CD4-positive, alpha-beta T cell treated with Interleukin-17A for 4 hours (primary cell): Measurements from ENCODE around the gene GAP43.

Experiments
- DNase-seq: peaks from one replicate; pipeline ENCODE4 v3.0.0-alpha.2; 2020; ENCODE audit warnings: mixed read lengths

The GAP43 gene

DNA sequence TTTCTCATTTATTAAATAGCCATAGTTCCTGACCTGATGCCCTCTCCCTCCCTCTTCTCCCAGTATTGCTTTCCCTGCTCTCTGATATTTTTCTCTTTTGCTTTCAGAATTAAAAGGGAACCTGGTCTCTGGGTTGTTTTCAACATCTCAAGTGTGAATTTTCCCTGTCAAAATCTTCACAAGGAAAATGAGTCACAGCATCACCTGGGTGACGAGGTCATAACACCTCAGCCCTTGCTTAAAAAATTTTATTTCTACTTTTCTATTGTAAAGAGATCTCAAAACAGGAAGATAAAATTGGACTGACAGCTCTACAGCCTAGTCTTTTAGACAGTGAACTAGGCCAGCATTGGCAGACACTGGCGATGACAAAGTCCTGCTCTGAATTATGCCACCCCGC lies 40.1 kb downstream of the GAP43 start:
- DNase-seq = no peak

DNA sequence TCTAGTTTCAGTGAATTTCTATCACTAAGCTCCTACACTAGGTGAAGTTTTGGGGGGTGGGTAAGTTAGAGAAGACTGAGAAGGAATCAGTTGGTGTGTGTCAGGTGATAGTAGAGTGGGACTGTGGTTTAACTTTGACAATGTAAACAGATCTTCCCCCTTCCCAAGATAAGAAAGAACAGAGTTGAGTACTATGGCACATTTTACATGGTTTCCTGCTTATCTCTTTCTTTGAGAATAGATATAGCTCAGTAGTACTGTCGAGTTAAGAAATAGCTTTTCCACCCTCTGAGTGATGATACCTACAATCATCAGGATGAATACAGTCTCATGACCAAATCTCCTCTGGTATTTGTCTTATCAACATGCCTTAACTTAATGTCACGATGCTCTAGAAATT lies 42.8 kb downstream of the GAP43 start:
- DNase-seq = no peak

DNA sequence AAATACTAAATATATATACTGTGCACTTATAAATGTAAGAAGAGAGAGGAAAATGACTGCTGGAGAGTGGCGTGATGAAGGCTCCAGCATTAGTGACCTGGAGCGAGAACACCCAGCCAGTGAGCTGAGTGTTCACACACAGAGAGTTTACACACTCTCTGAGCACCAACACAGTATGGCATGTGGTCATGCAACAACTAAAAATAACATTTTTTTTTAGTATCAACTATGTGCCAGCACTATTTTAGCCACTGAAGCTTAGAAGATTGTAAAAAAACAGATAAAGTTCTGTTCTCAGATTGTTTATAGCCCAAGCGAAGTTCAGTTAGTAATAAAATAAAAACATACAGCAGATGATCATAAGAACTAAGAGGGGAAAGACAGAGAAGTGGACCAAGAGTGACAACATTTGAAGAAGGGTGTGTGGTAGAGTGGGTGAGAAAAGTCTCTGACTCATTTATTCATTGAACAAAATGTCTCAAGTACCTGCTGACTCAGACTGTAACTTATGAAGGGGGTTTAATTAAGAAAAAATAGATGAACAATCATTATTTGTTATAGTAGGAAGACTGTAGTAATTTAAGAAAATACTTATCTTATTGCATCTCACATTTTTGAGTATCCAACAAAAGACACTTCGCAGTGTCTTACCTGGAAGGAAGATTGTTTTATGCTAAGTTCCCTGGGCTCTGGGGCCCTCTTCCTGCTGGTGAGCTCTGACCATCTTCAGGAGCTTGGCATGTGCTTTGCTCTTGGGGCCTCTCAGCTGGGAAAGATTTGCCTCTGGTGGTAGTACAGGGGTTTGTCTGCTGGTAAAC lies 43.8 kb downstream of the GAP43 start:
- no peak for DNase-seq

DNA sequence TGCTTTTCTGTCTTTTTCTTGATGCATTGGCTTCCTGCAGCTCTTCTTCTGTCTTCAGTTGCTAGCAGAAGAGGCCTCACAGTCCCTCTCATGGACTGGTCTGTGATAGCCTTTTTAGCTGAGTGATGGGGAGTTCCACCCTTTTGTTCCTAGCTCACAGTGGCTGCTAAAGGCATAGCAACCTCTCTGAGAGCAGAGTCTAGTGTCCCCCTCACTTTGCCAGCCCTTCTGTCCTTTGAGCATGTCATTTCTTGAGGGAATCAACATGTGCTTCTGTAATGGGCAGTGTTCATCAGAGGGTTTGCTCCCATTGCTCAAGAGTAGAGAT lies 44.4 kb downstream of the GAP43 start:
- no peak for DNase-seq

DNA sequence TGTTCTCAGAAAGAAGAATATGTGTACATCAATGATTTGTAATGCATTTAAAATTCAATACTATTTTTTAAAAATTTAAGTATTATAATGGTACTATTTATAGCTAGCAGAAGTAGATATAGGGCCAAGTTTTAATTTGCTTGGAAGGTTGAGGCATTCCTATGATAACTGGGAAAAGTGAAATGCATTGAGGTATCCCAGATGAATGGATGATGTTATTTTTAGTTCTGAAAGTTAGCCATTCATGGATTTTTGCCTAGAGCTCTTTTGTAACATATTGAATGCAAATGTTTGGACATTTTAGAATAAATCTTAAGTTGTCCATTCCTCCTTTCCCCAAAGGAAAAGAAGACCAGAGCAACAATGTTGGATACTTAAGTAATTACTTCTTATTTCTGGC lies 47.6 kb downstream of the GAP43 start:
- no peak for DNase-seq

DNA sequence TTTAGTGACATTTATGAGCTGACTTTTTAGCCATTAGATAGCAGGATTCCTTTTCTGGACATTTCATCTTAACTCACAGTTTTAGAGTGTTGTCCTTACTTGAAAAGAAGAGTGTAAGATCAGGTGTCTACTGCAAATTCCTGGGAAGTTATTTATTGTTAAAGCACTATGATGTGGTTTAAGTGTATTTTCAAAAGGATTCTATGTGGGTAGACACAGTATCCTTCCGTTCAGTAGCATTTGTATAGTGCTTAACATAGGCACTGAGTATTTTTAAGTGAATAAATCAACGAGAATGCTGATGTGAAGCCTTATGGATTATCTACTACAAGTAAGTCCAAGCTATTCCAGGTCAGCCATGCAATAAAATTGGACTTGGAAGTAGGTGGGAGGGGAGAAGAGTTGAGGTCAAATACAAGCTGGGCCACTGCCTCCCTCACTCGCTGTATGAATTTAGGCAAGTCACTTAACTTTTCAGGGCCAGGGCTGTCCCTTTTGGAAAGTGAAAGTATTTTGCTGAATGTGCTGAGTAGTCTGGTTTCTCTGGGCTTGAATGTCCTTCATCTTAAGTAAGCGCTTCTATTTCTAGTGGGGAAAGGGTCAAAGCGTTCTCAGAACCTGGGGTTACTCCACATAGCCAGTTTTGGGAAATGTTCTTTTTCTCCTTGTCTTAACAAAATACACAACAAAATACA lies 48.6 kb downstream of the GAP43 start:
- no peak for DNase-seq

DNA sequence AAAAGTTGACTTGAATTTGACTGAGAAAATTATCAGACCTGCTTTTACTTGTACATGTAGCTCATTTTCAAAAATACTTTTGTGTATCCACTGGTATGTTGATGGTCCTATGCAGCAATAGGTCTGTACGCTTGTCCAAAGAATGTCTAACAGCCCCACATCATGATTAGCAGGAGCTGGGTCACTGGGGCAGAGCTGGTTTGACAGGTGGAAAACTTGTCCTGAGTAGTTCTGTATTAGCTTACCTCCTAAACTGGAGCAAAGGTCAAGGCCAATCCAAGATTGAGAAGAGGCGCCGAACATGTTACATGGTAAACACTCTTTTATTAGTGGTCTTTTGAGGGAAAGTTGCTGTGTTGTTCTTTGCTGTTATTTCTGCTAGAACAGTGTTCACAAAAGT lies 50.6 kb downstream of the GAP43 start:
- no peak for DNase-seq

DNA sequence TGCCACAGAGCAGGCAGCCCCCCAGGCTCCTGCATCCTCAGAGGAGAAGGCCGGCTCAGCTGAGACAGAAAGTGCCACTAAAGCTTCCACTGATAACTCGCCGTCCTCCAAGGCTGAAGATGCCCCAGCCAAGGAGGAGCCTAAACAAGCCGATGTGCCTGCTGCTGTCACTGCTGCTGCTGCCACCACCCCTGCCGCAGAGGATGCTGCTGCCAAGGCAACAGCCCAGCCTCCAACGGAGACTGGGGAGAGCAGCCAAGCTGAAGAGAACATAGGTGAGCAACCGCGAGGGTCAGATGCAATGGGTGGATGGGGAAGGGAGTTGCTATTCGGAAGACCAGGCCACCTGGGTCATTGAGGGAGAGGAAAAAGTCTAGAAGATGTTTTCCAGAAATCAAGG lies 53.0 kb downstream of the GAP43 start:
- no peak for DNase-seq

DNA sequence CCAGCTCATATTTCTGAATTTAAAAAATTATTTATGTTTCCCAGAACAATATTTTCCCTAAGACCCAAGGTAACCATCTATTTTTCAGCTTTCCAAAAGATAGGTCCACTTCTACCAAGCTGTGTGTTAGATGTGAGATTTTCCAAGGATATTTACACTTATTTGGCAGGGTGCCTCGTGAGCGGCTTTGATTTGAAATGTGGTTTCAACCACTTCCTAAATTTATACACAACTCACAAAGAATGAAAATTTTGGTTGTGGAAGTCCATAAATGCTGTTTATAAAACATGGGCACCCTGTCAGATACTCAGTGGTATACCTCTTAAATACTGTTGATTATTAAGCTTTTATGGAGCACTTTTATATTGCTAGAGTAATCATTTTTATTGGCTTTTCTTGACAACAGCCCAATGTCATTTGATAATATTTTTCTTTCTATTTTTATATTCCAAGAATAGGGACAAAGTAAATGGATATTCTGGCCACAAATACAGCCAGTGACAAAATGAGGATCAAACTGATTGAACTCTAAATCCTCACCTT lies 57.6 kb downstream of the GAP43 start:
- no peak for DNase-seq

DNA sequence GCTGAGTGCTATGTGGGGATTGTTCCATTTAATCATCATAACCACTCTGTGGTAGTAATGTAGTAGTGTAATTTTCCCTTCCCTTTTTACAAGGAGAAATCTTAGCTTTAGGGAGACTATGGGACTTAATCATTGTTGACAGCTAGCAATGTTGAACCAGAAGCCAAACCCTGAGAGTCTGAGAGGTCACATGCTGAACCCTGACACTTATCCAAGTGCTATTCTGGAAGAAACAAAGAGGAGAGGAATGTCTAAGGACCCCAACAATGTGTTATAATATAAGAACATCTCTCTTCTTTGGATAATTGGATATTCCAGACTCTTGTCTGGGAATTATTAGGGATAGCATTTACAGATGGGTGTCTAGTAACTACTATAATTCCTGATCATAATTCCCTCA lies 58.4 kb downstream of the GAP43 start:
- no peak for DNase-seq

DNA sequence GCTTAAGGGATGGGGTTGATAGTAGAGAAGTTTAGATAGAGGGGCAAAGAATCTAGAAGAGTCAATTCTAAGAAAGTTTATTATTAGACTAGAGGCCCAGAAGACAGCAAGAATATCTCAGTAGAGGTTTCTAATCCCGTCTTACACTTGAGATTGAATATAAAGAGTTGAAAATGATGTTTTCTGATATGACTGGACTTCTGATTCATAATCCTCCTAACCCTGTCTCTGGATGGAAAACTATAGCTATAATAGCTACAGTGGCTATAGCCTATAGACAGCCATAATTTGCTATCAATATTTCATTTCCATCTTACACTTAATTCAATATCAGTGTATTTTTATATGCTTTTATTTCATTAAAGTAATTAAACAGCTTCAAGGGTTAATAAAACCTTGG lies 60.0 kb downstream of the GAP43 start:
- no peak for DNase-seq

DNA sequence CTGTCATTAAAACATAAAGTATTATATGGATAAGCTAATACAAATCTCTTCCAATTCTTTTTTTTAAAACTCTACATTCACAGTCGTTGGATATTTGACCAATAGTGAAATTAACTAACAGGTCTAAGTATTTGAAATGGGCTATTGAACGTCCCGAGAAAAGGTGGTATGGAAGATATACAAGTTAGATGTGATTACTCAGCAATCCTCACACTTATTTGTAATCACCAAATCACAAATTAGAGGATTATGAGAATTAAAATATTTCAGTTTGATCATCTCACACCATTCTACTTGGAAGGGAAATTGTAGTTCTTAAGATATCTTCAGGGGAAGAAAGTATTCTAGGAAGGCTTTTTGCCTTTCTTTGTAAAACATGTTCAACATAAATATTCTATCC lies 60.5 kb downstream of the GAP43 start:
- DNase-seq = no peak

DNA sequence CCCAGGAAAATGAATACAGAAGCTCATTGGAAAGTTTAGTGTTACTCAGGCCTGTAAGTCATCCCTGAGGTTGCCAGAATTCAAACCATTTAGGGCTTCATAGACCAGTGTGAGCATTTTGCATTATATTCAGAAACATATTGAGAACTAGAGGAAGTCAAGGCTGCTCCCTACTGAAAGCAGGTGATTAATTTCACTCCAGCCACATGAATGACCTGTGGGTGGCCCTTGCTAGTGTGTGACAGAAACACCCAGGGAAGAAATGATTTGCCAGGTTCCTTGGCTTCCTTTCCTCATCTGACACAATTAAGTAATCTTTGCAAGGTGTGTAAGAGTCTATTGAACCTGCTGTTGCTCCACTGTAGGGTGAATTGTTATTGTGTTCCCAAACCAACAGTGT lies 61.8 kb downstream of the GAP43 start:
- no peak for DNase-seq

DNA sequence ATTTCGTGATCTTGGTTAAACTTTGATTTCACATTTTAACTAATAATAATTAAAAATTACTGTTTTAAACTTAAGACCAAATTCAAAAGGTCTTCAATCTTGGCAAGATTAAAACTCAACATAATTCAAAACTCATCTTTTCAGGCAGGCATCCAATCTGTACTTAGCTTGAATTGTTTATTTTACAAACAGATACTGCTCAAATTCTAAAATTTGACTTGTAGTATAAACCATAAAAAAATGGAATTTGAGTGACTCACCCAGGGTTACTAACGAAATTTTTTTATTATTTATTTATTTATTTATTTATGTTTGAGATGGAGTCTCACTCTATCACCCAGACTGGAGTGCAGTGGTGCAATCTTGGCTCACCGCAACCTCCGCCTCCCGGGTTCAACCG lies 64.4 kb downstream of the GAP43 start:
- DNase-seq = no peak

DNA sequence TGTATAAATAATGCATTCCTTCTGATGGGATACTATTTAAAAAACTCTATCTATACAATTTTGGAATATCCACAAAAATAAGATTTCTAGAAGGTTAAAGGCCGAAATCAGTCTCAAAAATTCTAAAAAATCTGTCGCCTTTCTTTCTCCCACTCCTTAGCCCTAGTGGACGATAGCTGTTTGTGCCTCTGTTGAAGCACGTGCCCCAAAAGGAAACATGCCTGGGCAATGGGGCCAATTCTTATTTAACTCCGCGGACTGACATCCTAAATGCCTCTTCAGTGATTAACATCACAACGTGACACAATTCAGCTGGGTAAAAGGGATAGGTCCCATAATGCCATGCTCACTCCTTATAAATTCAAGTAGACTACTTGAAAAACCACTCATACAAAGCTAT lies 65.1 kb downstream of the GAP43 start:
- DNase-seq = no peak

DNA sequence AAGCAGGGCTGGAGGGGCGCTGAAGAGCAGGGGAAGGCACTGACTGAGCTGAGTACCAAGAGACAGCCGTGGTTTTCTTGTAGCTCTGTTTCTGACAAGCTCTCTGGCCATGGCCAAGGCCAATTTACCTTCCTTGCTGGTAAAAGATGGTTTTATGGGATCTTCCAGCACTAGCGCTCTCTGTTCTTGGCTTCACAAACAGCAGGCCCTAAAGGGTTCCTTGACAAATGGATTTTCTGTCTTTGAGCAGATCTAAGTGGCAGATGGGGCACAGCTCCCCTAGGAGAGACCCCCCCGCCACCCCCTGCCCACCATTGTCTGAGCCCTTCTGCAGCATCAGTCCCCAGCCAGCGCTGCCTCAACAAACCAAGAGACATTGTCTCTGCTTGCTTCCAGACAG lies 66.6 kb downstream of the GAP43 start:
- no peak for DNase-seq

DNA sequence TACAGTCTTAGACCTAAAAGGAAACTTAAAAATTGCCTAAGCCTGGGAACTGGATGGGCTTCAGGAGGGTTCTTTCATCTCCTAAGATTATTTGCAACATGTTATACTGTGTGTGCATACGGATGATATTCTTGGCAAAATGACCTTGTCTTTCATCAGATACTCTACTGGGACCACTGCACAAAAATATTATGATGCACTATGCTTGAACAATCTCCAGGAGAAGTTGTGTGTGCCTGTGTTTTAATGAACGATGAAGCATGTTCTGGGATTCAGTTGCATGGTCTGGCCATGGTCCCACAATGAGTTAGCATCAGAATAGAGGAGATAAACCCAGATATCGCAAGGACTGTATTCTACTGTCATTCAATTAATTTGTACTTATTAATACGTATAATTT lies 68.7 kb downstream of the GAP43 start:
- DNase-seq = no peak

DNA sequence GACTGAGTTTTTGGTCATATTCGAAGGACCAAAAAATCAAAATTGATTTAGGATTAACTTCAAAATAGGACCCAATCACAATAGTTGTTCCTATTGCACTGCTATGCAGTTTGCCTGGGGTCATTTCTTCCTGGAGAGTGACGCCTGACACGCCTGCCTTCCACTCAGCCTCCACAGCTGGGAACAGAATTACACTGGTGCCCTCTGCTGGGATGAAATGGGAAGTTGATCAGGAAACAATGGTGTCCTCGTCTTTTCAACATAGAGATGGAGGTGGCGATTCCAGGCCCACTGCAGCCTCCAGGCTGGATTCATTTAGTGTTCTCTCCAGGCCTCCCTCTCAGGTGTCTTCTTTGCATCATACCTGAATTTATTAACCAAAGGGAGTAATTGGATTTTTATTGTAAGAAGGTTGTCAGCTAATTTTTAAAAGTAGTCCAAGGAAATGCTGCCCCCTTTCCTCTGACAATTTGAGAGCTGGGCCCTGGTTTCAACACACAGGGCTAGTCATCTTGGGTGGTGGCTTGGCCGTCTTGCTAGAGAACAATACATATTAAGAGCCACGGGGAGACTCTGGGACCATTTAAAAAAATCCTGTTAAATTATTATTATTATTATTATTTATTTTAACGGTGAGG lies 69.7 kb downstream of the GAP43 start:
- peak; percentile 71 for DNase-seq

DNA sequence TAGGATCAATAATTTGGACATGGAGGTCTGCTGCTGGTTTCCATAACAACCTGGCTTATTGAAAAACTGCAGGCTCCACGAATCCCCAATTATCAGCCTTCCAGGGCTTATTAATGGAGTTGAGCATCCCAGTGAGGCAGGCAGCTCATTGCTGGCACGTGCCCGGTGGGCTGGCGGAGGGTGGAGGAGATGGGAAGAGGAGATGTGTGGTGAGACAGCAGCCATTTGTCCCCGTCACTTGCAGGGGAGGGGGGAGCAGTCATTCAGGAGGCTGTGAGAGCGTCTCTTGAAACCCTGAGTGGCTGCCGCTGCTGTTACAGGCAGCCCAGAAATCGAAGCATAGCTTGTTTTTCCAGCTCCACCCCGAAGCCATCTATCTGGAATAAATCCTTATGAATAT lies 70.6 kb downstream of the GAP43 start:
- no peak for DNase-seq

DNA sequence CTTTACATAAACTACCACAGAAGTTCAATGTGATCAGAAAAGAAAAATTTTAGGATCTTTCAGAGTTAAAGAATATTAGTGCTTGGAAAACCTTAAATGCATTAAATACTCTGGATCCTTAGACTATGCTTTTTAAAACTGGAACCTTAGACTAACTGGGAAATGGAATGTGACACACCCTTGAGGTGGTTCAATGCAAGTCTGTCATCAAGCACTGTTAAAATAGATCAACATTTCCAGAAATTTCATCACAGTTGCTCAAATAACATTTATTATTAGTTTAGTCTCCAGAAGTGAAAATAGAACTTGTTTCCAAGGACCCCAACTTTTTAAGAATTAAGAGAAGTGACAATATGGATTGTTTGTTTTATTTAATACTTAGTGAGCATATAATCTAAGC lies 71.8 kb downstream of the GAP43 start:
- DNase-seq = no peak

DNA sequence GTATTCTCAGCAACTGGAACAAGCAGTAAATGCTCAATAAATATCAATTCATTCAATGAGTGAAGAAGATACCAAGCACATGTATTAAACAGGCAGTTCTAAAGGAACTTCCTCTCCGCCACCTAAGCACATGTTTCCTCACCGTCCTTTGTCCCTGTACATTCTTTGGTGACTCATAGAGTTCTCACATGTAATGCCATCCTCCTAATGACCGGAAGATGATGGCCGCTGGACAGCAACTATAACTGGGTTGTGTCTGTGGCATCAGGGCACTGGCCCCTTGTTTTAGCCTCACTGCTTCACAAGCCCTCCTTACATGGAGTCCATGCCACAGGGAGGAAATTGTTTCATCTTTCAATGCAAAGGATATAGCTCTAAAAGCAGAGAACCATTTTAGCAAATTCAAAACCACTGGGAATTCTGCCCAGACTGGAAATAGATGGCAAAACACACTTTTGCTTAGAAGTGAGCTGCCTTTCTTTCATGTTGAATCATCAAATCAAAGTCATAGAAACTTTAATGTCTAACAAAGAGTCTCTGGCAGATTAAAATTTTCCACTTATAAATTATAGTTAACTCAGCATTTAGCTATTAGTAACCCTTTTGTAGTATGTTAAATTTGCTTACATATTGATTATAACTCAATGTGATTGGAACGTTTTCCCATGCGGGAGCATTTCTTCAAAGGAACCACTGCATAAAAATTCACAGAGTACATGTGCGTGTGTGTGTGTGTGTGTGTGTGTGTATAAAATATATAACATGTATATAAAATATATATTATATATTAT lies 74.1 kb downstream of the GAP43 start:
- no peak for DNase-seq

DNA sequence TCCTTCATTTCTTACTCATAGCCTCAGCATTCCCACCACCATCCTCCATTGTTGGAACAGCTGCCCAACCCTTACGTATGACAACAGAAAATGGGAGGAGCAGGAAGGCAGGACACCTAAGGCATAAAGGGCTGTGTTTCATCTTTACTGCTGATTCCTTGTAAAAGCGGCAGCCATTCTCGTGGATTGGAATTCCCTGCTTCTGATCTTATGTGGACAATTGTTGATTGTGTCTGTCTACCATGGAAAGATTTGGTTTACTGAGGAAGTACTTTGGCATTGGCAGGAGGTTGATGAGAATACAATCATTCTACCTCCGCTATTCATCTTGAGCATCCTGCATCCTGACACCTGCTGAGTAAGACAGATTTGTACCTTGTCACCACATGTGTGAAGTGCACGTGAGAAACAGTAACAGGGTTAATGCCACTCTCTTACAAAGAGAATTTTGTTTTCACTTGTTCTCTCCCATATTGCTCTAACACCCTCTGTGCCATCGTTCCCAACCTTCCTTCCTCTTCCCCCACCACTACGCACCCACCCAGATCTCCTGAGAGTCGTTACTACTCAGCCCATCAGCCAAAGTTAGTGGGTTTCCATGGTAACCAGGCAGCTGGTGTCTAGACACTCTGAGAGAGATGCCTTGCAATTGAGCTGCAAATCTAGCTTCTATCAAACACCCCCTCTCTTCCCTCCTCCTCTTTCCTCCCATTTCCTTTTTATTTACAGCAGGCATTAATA lies 75.7 kb downstream of the GAP43 start:
- no peak for DNase-seq

DNA sequence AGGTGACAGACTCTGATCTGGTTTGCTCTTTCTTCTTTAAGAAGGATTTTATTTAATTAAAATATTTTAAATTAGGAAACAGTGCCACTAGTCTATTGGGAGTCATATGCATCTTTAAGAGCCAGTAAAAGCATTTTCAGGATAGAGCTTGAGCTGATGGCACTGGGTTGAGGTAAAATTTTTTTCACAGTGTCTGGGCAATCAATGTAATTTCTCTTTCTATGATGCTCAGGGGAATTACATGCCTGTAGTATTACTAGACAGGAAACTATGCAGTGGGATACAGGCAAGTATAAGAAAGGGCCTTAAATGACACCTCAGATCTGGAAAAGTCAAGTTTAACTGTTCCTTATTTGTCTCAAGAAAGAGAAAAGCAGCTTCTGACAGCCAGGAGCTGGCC lies 76.4 kb downstream of the GAP43 start:
- no peak for DNase-seq
